Right lobe of liver (tissue), 4 donors: ENCODE measurements around the gene MACO1.
"Not testable (repeated sequence)": the region's sequence is repeated elsewhere in the genome, so short reads cannot be mapped to it uniquely, and the experiment has no call there.

ENCODE experiments used
- POLR2A ChIP-seq: fragments of 450-650 bp; IDR thresholded peaks from one replicate; pipeline ENCODE4 v1.6.1; 2017; ENCODE audit warnings: antibody characterized with exemption, mild to moderate bottlenecking
- TF ChIP-seq, protein P1 (sequence below), 4 donors: fragments of 200-600 bp in 3 of 4; fragments of 450-650 bp in 1 of 4; IDR thresholded peaks; one replicate each; pipeline versions ENCODE4 v1.5.1 to v1.8.0; 2016 to 2022; ENCODE audit warnings: antibody characterized with exemption in 4 of 4, mild to moderate bottlenecking in 2 of 4
- donor health status: DM: no; HTN: no; CAD: no.
- donor health status: DM: no; HTN: no; CAD: no.
- donor health status: DM: no; HTN: yes; CAD: no.

DNA sequence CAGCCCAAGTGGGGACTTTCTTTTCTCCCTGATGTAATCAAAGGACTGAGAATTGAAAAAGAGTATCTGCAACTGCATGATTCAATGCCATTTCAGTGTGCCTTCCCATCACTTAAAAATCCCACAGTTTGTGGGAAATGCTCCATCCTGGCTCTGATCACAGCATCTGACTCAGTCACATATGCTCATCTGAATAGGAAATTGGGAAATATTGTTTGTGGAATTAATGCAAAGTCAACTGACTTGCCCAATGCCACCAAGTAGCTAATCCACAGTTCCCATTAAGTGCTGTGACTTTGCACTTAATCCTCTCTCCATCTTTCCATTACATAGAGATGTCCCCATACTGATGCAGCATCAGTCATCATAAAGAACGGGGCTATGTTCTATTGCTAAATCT, 47.6 kb upstream of the MACO1 start:
- TF ChIP-seq POLR2A, result not testable (repeated sequence)
- TF ChIP-seq, protein P1, sequence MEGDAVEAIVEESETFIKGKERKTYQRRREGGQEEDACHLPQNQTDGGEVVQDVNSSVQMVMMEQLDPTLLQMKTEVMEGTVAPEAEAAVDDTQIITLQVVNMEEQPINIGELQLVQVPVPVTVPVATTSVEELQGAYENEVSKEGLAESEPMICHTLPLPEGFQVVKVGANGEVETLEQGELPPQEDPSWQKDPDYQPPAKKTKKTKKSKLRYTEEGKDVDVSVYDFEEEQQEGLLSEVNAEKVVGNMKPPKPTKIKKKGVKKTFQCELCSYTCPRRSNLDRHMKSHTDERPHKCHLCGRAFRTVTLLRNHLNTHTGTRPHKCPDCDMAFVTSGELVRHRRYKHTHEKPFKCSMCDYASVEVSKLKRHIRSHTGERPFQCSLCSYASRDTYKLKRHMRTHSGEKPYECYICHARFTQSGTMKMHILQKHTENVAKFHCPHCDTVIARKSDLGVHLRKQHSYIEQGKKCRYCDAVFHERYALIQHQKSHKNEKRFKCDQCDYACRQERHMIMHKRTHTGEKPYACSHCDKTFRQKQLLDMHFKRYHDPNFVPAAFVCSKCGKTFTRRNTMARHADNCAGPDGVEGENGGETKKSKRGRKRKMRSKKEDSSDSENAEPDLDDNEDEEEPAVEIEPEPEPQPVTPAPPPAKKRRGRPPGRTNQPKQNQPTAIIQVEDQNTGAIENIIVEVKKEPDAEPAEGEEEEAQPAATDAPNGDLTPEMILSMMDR (IDR thresholded peaks at IDR 0.05), result not testable (repeated sequence)
